K562 (cell line): ENCODE data around the gene TJP2. TPM values are rescaled to one million over a fixed set of nuclear protein-coding genes. Genes with fewer than 3 reads are reported as not detected.

ENCODE experiments used
- BMI1 ChIP-seq: fragments of 150-350 bp; IDR thresholded peaks from 2 replicates; pipeline ENCODE4 v1.6.1; 2014; ENCODE audit warnings: low read length
- ETV6 ChIP-seq, 3 experiments: fragments of 150-350 bp in 1 of 3; sonication (generic) in 1 of 3; formaldehyde crosslinking in 1 of 3; IDR thresholded peaks; 2 replicates each; pipeline versions ENCODE4 v1.6.1 to v1.8.0; 2014 to 2022; ENCODE audit warnings: borderline replicate concordance in 2 of 3, low read depth in 2 of 3, antibody characterized with exemption in 1 of 3, low read length in 1 of 3, mild to moderate bottlenecking in 1 of 3, missing genetic modification reagents in 1 of 3
- FOS ChIP-seq: IDR thresholded peaks from 3 replicates; pipeline ENCODE4 v1.6.1; 2011; ENCODE audit not compliant: insufficient read length; ENCODE audit errors: extremely low read depth
- SOX6 ChIP-seq: fragments of 450-650 bp; IDR thresholded peaks from 2 replicates; pipeline ENCODE4 v1.6.1; 2014; ENCODE audit warnings: mild to moderate bottlenecking
- SREBF1 ChIP-seq: fragments of 150-350 bp; IDR thresholded peaks from 2 replicates; pipeline ENCODE4 v1.6.1; 2014; ENCODE audit warnings: antibody characterized with exemption, low read depth, low read length, borderline replicate concordance
- SRF ChIP-seq, 2 experiments: fragments of 250-450, 450-650 bp in 1 of 2; sonication (Bioruptor Pico) in 1 of 2; sonication (generic) in 1 of 2; formaldehyde crosslinking; IDR thresholded peaks; 2 replicates each; pipeline versions ENCODE4 v1.5.0 to v1.5.1; 2020 to 2022; ENCODE audit warnings: mild to moderate bottlenecking in 1 of 2, missing genetic modification reagents in 1 of 2
- ZBED1 ChIP-seq: IDR thresholded peaks from 2 replicates; pipeline ENCODE4 v1.6.1; 2014
- ZBTB33 ChIP-seq: sonication (generic); formaldehyde crosslinking; IDR thresholded peaks from 2 replicates; pipeline ENCODE4 v1.8.1; 2023; ENCODE audit warnings: mild to moderate bottlenecking, missing genetic modification reagents
- ZBTB5 ChIP-seq: fragments of 450-650 bp; IDR thresholded peaks from 2 replicates; pipeline ENCODE4 v1.6.1; 2017; ENCODE audit warnings: antibody characterized with exemption
- ZHX1 ChIP-seq: fragments of 150-350 bp; conservative IDR thresholded peaks from 2 replicates; pipeline ENCODE4 v1.6.1; 2014; ENCODE audit warnings: low read length
- ZMIZ1 ChIP-seq, 2 experiments: fragments of 150-350 bp in 1 of 2; IDR thresholded peaks; 2 replicates each; pipeline ENCODE4 v1.6.1; 2012 to 2016; ENCODE audit warnings: low read depth in 2 of 2, low read length in 2 of 2, mild to moderate bottlenecking in 1 of 2, moderate library complexity in 1 of 2
- ZNF324 ChIP-seq: fragments of 250-450 bp; sonication (Bioruptor Pico); IDR thresholded peaks from 2 replicates; pipeline ENCODE4 v1.4.0; 2020; ENCODE audit warnings: mild to moderate bottlenecking
- ZNF354B ChIP-seq: fragments of 250-450 bp; sonication (Bioruptor Pico); IDR thresholded peaks from 2 replicates; pipeline ENCODE4 v1.4.0; 2020
- ZNF75A ChIP-seq: fragments of 450-650 bp; formaldehyde crosslinking; IDR thresholded peaks from 2 replicates; pipeline ENCODE4 v1.4.0; 2020; ENCODE audit warnings: mild to moderate bottlenecking
- ZNF830 ChIP-seq: fragments of 250-450 bp; sonication (Bioruptor Pico); IDR thresholded peaks from 2 replicates; pipeline ENCODE4 v1.5.0; 2021; ENCODE audit warnings: mild to moderate bottlenecking
- polyA plus RNA-seq, 8 experiments: library from polyadenylated mRNA; depleted of rRNA in 4 of 8; stranded (reverse) in 5 of 8; unstranded in 3 of 8; fragments of >200 nt; fragmentation: Nextera tagmentation in 2 of 8; fragmentation: Illumina TruSeq in 1 of 8; extraction: Ambion mirVana in 2 of 8; extraction: Trizol in 1 of 8; gene quantifications; 2 replicates each; pipeline versions ENCODE4 v1.2.1 to v1.2.3, GENCODE V29; 2011 to 2014; ENCODE audit warnings: inconsistent platforms in 1 of 8, missing spikeins in 1 of 8
- total RNA-seq, 7 experiments: library from RNA; depleted of rRNA in 6 of 7; stranded (reverse); fragments of >200 nt in 6 of 7; fragmentation: Illumina TruSeq in 2 of 7; extraction: Trizol in 2 of 7; gene quantifications; 2 replicates each; pipeline versions ENCODE4 v1.2.1 to v1.2.3, GENCODE V29; 2011 to 2021; ENCODE audit warnings: low replicate concordance in 1 of 7

TJP2 gene
- total and polyA plus RNA-seq, 9 of the 15 experiments (the other 6 are each of a cell fraction or from before 2014, with no cell fraction given) = 4.0 to 24.1 (median 16.8) TPM

- TF ChIP-seq ZMIZ1 (IDR thresholded peaks at IDR 0.05; ENCODE audit: low read depth in 2 of 2, low read length in 2 of 2) = no peak
- no peak for TF ChIP-seq FOS
- TF ChIP-seq BMI1 = no peak
- TF ChIP-seq ZNF354B (CRISPR knock-in tag) = no peak
- no peak for TF ChIP-seq SRF (CRISPR knock-in tag; IDR thresholded peaks at IDR 0.05)
- TF ChIP-seq ZBTB5 = no peak
- no peak for TF ChIP-seq ZBTB33 (CRISPR knock-in tag)
- no peak for TF ChIP-seq ZNF324 (CRISPR knock-in tag)
- no peak for TF ChIP-seq SREBF1
- no peak for TF ChIP-seq ZNF830 (CRISPR knock-in tag)
- TF ChIP-seq ETV6 (IDR thresholded peaks at IDR 0.05; ENCODE audit: borderline replicate concordance in 1 of 2, low read depth in 2 of 2, low read length in 1 of 2) = no peak
- TF ChIP-seq ETV6 (CRISPR knock-in tag; IDR thresholded peaks at IDR 0.05; ENCODE audit: borderline replicate concordance) = no peak
- peak; percentile 95 for TF ChIP-seq SOX6
- TF ChIP-seq ZHX1 = no peak
- TF ChIP-seq ZBED1 = no peak
- TF ChIP-seq ZNF75A = no peak
Observed at GRCh38 chr9:69188975-69189374, 14.9 kb downstream of the TJP2 start (continued).
